GM19099 (cell line): Measurements from ENCODE around the gene PANK4.

Source experiments
- POLR2A ChIP-seq: IDR thresholded peaks from 3 replicates; pipeline ENCODE4 v1.6.1; 2011; ENCODE audit warnings: low read depth; ENCODE audit not compliant: insufficient read length; ENCODE audit errors: extremely low read depth

The PANK4 gene

GRCh38 chr1:2539312-2539907 lies 13.0 kb upstream of the PANK4 start:
- no peak for TF ChIP-seq POLR2A

- TF ChIP-seq POLR2A, result no peak
Observed at GRCh38 chr1:2538872-2539271, 12.5 kb upstream of the PANK4 start.

GRCh38 chr1:2538376-2538775 lies 12.0 kb upstream of the PANK4 start:
- TF ChIP-seq POLR2A, result no peak

GRCh38 chr1:2537784-2538115 lies 11.4 kb upstream of the PANK4 start:
- TF ChIP-seq POLR2A, result no peak

GRCh38 chr1:2535981-2536380 lies 9.6 kb upstream of the PANK4 start:
- no peak for TF ChIP-seq POLR2A

GRCh38 chr1:2535455-2535854 lies 9.1 kb upstream of the PANK4 start:
- TF ChIP-seq POLR2A, result no peak

GRCh38 chr1:2534687-2535441 lies 8.5 kb upstream of the PANK4 start:
- no peak for TF ChIP-seq POLR2A

GRCh38 chr1:2534315-2534686 lies 7.9 kb upstream of the PANK4 start:
- TF ChIP-seq POLR2A, result no peak

GRCh38 chr1:2533365-2533764 lies 7.0 kb upstream of the PANK4 start:
- no peak for TF ChIP-seq POLR2A

GRCh38 chr1:2532485-2533160 lies 6.2 kb upstream of the PANK4 start:
- TF ChIP-seq POLR2A, result no peak

- TF ChIP-seq POLR2A, result no peak
Observed at GRCh38 chr1:2530513-2531361, 4.3 kb upstream of the PANK4 start.

GRCh38 chr1:2529784-2530512 lies 3.6 kb upstream of the PANK4 start, which contains the start of gene HES5:
HES5 (minus strand) TSS chr1:2530263; CDS start chr1:2530164, 99 bp downstream.
- TF ChIP-seq POLR2A, result no peak

- TF ChIP-seq POLR2A, result no peak
Observed at GRCh38 chr1:2528966-2529783, 2.8 kb upstream of the PANK4 start.

GRCh38 chr1:2528611-2528965 lies 2.2 kb upstream of the PANK4 start:
- no peak for TF ChIP-seq POLR2A

- no peak for TF ChIP-seq POLR2A
Observed at GRCh38 chr1:2528016-2528415, 1.6 kb upstream of the PANK4 start.

GRCh38 chr1:2527556-2527860 lies 1.1 kb upstream of the PANK4 start:
- no peak for TF ChIP-seq POLR2A
